CD4-positive, alpha-beta T cell (primary cell): ENCODE results near the gene TEX101. TPM values are rescaled to one million over a fixed set of nuclear protein-coding genes. Genes with fewer than 3 reads are reported as not detected.
A peak's percentile ranks its signal among the peaks of the same experiment; 100 is the strongest.

Source experiments
- ATAC-seq: fragments of 200-7000 bp; cut with Tn5 transposase; one replicate; pipeline ENCODE4 v1.10.0; 2022; ENCODE audit warnings: mild to moderate bottlenecking; ENCODE audit not compliant: poor library complexity
- CTCF ChIA-PET: fragments of 350-600 bp; sonication (Branson Sonifier 250); formaldehyde crosslinking; loops from one replicate; lab custom pipeline; 2021; ENCODE audit warnings: antibody characterized with exemption, inconsistent platforms; lab: Charles Lee
- POLR2A ChIA-PET: fragments of 350-600 bp; sonication (Branson Sonifier 250); formaldehyde crosslinking; loops from one replicate; lab custom pipeline; 2021; ENCODE audit warnings: antibody characterized with exemption, inconsistent platforms; lab: Charles Lee
- DNase-seq, 14 experiments: peaks; one replicate each; pipeline ENCODE4 v3.0.0-alpha.2; 2013 to 2020; ENCODE audit warnings: mixed read lengths in 2 of 14
- H3K27ac ChIP-seq, 2 donors: one replicate each; pipeline versions ENCODE4 v1.5.1 to v1.7.0; 2013; ENCODE audit warnings: low read length in 2 of 2, low read depth in 1 of 2, mild to moderate bottlenecking in 1 of 2
- H3K27me3 ChIP-seq, 2 experiments: 1 replicate in 1 of 2; 2 replicates in 1 of 2; pipeline versions ENCODE4 v1.6.1 to v1.7.0; 2013; ENCODE audit warnings: low read length in 2 of 2, control low read depth in 1 of 2, mild to moderate bottlenecking in 1 of 2, moderate library complexity in 1 of 2; ENCODE audit not compliant: insufficient read depth in 2 of 2, control insufficient read depth in 1 of 2
- H3K36me3 ChIP-seq: one replicate; pipeline ENCODE4 v1.6.1; 2013; ENCODE audit warnings: low read length, control low read depth; ENCODE audit not compliant: insufficient read depth
- H3K4me1 ChIP-seq: one replicate; pipeline ENCODE4 v1.6.1; 2013; ENCODE audit warnings: low read length, control low read depth; ENCODE audit not compliant: insufficient read depth
- H3K4me3 ChIP-seq: one replicate; pipeline ENCODE4 v1.5.1; 2013; ENCODE audit warnings: mild to moderate bottlenecking, low read length, moderate library complexity
- H3K9me3 ChIP-seq, 2 experiments: 1 replicate in 1 of 2; 2 replicates in 1 of 2; pipeline versions ENCODE4 v1.6.1 to v1.7.0; 2013; ENCODE audit warnings: low read length in 2 of 2, mild to moderate bottlenecking in 2 of 2, control low read depth in 1 of 2, moderate library complexity in 1 of 2; ENCODE audit not compliant: control insufficient read depth in 1 of 2, insufficient read depth in 1 of 2
- H3K27ac Mint-ChIP-seq: one replicate; pipeline ENCODE4 v1.8.0; 2020; ENCODE audit warnings: mixed read lengths
- H3K27me3 Mint-ChIP-seq: one replicate; pipeline ENCODE4 v1.8.0; 2021; ENCODE audit warnings: mixed read lengths
- H3K36me3 Mint-ChIP-seq: one replicate; pipeline ENCODE4 v1.8.0; 2021; ENCODE audit warnings: low read depth, mixed read lengths
- H3K4me1 Mint-ChIP-seq: one replicate; pipeline ENCODE4 v1.8.0; 2021; ENCODE audit warnings: low read depth, mixed read lengths
- H3K4me3 Mint-ChIP-seq: one replicate; pipeline ENCODE4 v1.8.0; 2020; ENCODE audit warnings: mild to moderate bottlenecking, mixed read lengths
- H3K9me3 Mint-ChIP-seq: one replicate; pipeline ENCODE4 v1.8.0; 2020; ENCODE audit warnings: mixed read lengths
- CTCF ChIP-seq: fragments of 200-600 bp; IDR thresholded peaks from one replicate; pipeline ENCODE4 v1.8.0; 2022; ENCODE audit warnings: antibody characterized with exemption, mild to moderate bottlenecking
- intact Hi-C, 2 experiments: fragments of 100-400 bp; cut with DNase I in 1 of 2; cut with micrococcal nuclease in 1 of 2; formaldehyde crosslinking; loops; one replicate each; pipeline versions ENCODE4 v1.15.1 to v1.9.0; 2023 to 2025; cut with DNase I, micrococcal nuclease
- total RNA-seq, 174 experiments: library from RNA in 2 of 174; stranded (reverse) in 2 of 174; gene quantifications; one replicate each; pipeline ENCODE4 v1.2.3 and lab custom pipeline; 2021 to 2026

The TEX101 gene
- total RNA-seq, 2 experiments from 2014 or later: not detected

GRCh38 chr19:43464134-43464775 lies 49.6 kb downstream of the TEX101 start:
- H3K27me3 ChIP-seq: no peaks in the 10 kb centered on the region
- Mint-ChIP-seq H3K4me3 (peak overlapping the region; percentile 95), H3K27me3 (no peaks in the 10 kb centered on the region), H3K4me1 (peaks cover 74% of the 10 kb centered on the region), H3K27ac (peak overlapping the region; percentile 97), H3K36me3 (peaks cover 11% of the 10 kb centered on the region), H3K9me3 (no peaks in the 10 kb centered on the region)
- no peak for ATAC-seq
- ChIA-PET POLR2A (interaction anchor here (1.1 to 3.7 kb wide), 25 partner anchors 10 to 1628 kb away, joined by 3 to 88 read pairs (median 7); partner anchors contain the start of genes IRGQ, PHLDB3, PINLYP and PLAUR), CTCF (interaction anchor here (1.1 to 4.3 kb wide), 10 partner anchors 9 to 130 kb away, joined by 3 to 30 read pairs (median 8); partner anchors contain the start of gene PHLDB3)
- H3K36me3 ChIP-seq: no peaks in the 10 kb centered on the region
- peak overlapping the region; percentile 85 to 88 for H3K27ac ChIP-seq
- TF ChIP-seq CTCF: no peak
- H3K4me3 ChIP-seq: peak overlapping the region; percentile 88
- H3K4me1 ChIP-seq: peaks cover 57% of the 10 kb centered on the region
- DNase-seq: peak in 4 of 14 experiments; percentile 65 to 84 (median 74)
- no peaks in the 10 kb centered on the region for H3K9me3 ChIP-seq
- intact Hi-C loops: loop anchor here in 1 of 2 experiments (5.0 to 10.0 kb wide), 2 partner anchors 133 to 291 kb away; partner anchors contain the start of genes IRGQ, SMG9 and ZNF576

DNA sequence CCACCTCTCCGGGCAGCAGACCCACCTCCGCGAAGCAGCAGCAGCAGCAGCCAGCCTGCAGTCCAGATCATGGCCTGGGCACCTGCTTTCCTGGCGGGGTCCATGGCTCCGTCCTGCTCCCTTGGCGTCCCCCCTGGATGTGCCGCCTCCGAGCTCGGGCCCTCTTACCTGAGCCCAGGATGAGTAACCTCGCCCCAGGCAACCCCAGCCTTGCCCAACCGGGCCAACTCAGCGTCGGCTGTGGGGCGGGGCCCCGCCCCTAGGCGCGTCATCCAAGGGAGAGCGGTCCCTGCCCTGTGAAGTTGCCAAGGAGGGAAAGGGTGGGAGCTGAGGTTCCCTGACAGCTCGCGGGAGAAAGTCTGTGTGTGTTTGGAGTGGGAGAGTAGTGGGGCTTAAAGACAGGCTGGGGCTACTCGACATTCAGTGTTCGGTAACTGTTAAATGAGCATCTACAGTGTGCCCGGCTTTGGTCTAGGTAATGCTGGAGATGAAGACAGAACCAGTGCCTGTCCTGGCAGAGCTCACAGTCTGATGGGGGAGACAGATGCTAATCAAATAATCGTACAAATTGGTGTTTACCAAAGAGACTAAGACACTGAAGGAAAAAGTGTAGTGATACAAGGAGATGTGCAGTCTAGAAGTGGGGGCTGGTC lies 50.9 kb downstream of the TEX101 start, which contains the start of gene LYPD3:
TSS of gene LYPD3 (minus strand) at position 141 of the 653 bp plus-strand sequence. CDS start at position 104, 37 bp downstream.
- Mint-ChIP-seq H3K4me3 (peak within 1 kb of the TSS; percentile 95), H3K9me3 (no peaks in the 10 kb centered on the region), H3K27me3 (no peaks in the 10 kb centered on the region), H3K27ac (peak within 1 kb of the TSS; percentile 97), H3K36me3 (peaks cover 11% of the 10 kb centered on the region), H3K4me1 (peaks cover 85% of the 10 kb centered on the region)
- H3K27me3 ChIP-seq: no peaks in the 10 kb centered on the region
- no peak for TF ChIP-seq CTCF
- H3K27ac ChIP-seq: peak within 1 kb of the TSS; percentile 85 to 88
- ChIA-PET CTCF (interaction anchor here (1.0 to 4.3 kb wide), 3 partner anchors 18 to 54 kb away, joined by 5 to 30 read pairs (median 24); no protein-coding TSS in a partner anchor), POLR2A (interaction anchor here (0.9 to 3.7 kb wide), 5 partner anchors 9 to 67 kb away, joined by 4 to 69 read pairs (median 44); partner anchors contain the start of gene ZNF575)
- H3K4me3 ChIP-seq: peak within 1 kb of the TSS; percentile 88
- peak in 4 of 14 experiments; percentile 28 to 67 (median 46) for DNase-seq
- intact Hi-C loops: loop anchor here in 1 of 2 experiments (10.0 kb wide), 1 partner anchor 289 kb away; the partner anchor contains the start of gene SMG9
- no peaks in the 10 kb centered on the region for H3K36me3 ChIP-seq
- peaks cover 71% of the 10 kb centered on the region for H3K4me1 ChIP-seq
- no peaks in the 10 kb centered on the region for H3K9me3 ChIP-seq
- ATAC-seq: no peak

- intact Hi-C loops: loop anchor here in 1 of 2 experiments (10.0 kb wide), 1 partner anchor 288 kb away; the partner anchor contains the start of gene SMG9
- POLR2A ChIA-PET: interaction anchor here (0.9 kb wide), 1 partner anchor 37 kb away, joined by 4 read pairs; no protein-coding TSS in a partner anchor
- no peak overlapping the region for H3K4me3 Mint-ChIP-seq
These were observed 52.1 kb downstream of the TEX101 start for GRCh38 chr19:43466793-43467192.

More at GRCh38 chr19:43466793-43467192, 52.1 kb downstream of the TEX101 start:
- H3K4me1 Mint-ChIP-seq: peaks cover 78% of the 10 kb centered on the region
- peak overlapping the region; percentile 92 for H3K27ac Mint-ChIP-seq
- H3K27me3 Mint-ChIP-seq: no peaks in the 10 kb centered on the region
- Histone ChIP-seq H3K27ac (no peak overlapping the region), H3K27me3 (no peaks in the 10 kb centered on the region), H3K4me1 (peaks cover 81% of the 10 kb centered on the region), H3K9me3 (no peaks in the 10 kb centered on the region), H3K4me3 (no peak overlapping the region), H3K36me3 (no peaks in the 10 kb centered on the region)
- no peak for TF ChIP-seq CTCF
- peaks cover 11% of the 10 kb centered on the region for H3K36me3 Mint-ChIP-seq
- CTCF ChIA-PET: no interaction called here
- no peaks in the 10 kb centered on the region for H3K9me3 Mint-ChIP-seq
- DNase-seq (no peak), ATAC-seq (no peak)
